Mucosa of stomach (tissue), 1 donor: ENCODE data around the gene MMP24OS.
A peak's percentile ranks its signal among the peaks of the same experiment; 100 is the strongest.

Source experiments
- H3K27me3 ChIP-seq: one replicate; pipeline ENCODE4 v1.7.0; 2013; ENCODE audit warnings: mild to moderate bottlenecking, low read length; ENCODE audit not compliant: control insufficient read depth, insufficient read depth
- H3K36me3 ChIP-seq: one replicate; pipeline ENCODE4 v1.7.0; 2013; ENCODE audit warnings: low read length; ENCODE audit not compliant: control insufficient read depth, insufficient read depth
- H3K4me1 ChIP-seq: one replicate; pipeline ENCODE4 v1.7.0; 2013; ENCODE audit warnings: mild to moderate bottlenecking, low read length; ENCODE audit not compliant: control insufficient read depth, insufficient read depth
- H3K4me3 ChIP-seq: one replicate; pipeline ENCODE4 v1.7.0; 2013; ENCODE audit warnings: low read length
- H3K9ac ChIP-seq: one replicate; pipeline ENCODE4 v1.7.0; 2013; ENCODE audit warnings: mild to moderate bottlenecking, low read length, moderate library complexity
- H3K9me3 ChIP-seq: one replicate; pipeline ENCODE4 v1.7.0; 2013; ENCODE audit warnings: mild to moderate bottlenecking, low read length, moderate library complexity; ENCODE audit not compliant: control insufficient read depth
- donor health status: Pancreatic carcinoma.

The MMP24OS gene

DNA sequence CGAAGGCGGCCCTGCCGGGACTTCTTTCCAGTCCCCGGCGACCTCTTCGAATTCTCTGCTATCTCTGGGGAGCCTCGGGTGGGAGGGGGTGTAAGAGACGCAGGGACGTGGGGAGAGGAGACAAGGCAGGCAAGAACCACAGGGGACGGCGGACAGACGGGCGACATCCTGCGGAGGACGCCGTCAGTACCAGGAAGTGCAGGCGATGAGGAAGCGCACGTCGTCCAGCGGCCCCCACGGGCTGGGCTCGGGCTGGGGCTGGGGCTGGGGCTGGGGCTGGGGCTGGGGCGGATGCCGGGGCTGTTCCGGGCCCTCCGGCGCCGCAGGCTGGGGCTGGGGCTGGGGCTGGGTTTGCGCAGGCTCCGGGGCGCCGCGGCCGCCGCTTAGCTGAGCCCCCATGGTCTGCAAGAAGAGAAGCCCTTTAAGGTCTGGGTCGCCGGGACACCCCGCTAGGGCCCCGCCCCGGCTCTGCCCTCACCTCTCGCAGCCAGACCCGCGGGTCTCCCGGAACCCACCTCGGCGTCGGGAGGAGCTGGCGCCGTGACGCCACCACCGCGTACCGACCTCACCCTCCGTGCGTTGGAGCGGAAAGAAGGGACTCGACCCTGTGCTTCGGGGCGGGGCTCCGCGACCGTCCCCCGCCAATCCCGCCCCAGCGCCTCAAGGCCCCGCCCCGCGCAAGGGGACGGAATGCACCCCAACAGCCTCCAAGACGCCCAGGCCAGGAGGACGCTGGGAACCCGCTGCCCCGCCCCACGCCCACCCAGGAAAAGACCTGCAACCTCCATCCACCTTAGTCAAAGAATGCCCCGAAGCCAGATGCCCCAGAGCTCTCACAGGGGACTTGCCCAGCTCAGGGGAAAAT, at the start of gene MMP24OS:
MMP24OS (minus strand) TSS at position 592 of the 865 bp plus-strand sequence; CDS start at position 399, 193 bp downstream.
- Histone ChIP-seq H3K36me3 (peaks cover 6% of the 10 kb centered on the region), H3K9me3 (no peaks in the 10 kb centered on the region), H3K4me1 (peaks cover 21% of the 10 kb centered on the region), H3K4me3 (peak within 1 kb of the TSS; percentile 62), H3K27me3 (no peaks in the 10 kb centered on the region), H3K9ac (peak within 1 kb of the TSS; percentile 94)

DNA sequence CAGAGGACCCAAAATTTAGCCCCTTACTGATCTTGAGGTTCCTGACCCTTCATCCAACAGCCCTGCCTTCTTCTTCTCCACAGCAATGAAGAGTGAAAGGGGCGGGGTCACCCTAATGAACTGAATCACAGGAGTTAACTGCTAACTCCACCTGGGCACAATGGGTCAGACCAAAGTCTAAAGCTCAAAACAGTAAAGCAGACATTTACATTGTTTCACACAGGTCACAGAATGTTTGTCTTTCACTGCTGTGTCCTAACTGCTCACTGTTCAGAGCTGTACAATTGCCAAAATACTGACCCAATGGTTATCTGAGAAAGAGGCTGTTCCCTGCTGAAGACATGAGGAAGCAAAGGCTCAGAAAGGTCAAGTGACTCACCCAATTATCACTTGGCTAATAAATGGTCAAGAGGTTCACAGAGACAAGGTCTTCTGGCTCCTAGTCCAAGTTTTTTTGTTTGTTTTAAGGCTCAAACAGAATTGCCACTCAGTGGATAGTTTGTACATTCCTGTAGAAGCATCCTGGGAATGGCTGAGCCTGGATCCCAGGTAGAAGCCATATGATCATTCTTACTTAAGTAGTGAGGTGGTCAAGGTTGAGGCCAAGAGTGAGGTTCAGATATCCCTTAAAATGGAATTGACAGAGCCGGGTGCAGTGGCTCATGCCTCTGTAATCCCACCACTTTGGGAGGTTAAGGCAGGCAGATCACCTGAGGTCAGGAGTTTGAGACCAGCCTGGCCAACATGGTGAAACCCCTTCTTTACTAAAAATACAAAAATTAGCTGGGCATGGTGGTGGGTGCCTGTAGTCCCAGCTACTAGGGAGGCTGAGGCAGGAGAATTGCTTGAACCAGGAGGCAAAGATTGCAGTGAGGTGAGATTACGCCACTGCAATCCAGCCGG, 49.4 kb upstream of the MMP24OS start:
- Histone ChIP-seq H3K9me3 (no peaks in the 10 kb centered on the region), H3K9ac (no peak overlapping the region)

DNA sequence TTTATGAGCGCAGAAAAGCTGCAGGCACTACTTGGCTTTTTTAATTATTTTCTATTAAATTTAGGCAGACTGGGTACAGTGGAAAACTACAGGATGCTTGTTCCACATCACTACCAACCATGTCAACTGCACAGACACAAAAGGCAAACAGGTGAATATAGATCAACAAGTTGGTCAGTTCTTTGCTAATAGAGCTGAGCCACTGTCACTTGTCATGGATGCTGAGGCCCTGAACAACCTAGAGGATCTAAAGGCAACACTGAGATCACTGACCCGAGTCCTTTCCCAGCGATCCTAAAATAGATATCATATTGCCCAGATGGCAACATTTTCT, 48.8 kb upstream of the MMP24OS start:
- Histone ChIP-seq H3K4me3 (no peak overlapping the region), H3K9ac (no peak overlapping the region), H3K9me3 (no peaks in the 10 kb centered on the region), H3K36me3 (no peaks in the 10 kb centered on the region), H3K27me3 (no peaks in the 10 kb centered on the region), H3K4me1 (peaks cover 24% of the 10 kb centered on the region)

More for the DNA sequence above, 49.4 kb upstream of the MMP24OS start:
- Histone ChIP-seq H3K4me3 (no peak overlapping the region), H3K27me3 (no peaks in the 10 kb centered on the region), H3K36me3 (no peaks in the 10 kb centered on the region), H3K4me1 (peaks cover 24% of the 10 kb centered on the region)

DNA sequence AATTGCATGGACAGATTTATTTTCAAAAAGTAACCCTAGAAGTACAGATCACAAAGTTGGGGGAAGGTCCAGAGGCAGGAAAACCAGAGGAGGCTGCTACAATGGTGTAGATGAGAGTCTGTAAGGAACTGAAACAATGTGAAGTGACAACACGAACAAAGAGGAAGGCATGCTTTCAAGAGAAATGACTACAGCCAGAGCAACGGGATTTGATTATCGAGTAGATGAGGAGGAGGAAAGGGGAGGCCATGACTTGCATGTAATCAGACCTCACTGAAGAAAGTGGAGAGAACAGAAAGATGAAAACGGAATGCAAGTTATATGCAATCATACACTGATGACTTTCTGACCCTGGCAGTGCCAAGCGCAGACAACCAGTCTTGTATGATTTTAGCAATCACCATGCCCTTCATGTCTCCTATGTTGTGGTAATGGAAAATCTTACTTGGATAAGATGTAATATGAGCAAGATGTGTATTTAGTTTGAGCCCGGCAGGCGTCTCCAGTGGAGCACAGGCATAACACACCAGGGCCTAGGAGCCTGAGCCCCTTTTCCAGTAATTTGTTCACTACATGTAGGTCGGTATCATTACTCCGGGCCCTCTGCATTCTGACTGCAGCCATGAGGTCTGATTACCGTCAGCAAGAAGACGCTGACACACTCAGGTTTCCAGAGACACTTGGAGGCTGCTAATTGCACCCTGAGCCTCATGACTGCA, 48.3 kb upstream of the MMP24OS start:
- no peaks in the 10 kb centered on the region for H3K9me3 ChIP-seq
- no peaks in the 10 kb centered on the region for H3K27me3 ChIP-seq
- H3K4me3 ChIP-seq, result no peak overlapping the region
- peaks cover 24% of the 10 kb centered on the region for H3K4me1 ChIP-seq
- H3K9ac ChIP-seq, result no peak overlapping the region
- H3K36me3 ChIP-seq, result no peaks in the 10 kb centered on the region

DNA sequence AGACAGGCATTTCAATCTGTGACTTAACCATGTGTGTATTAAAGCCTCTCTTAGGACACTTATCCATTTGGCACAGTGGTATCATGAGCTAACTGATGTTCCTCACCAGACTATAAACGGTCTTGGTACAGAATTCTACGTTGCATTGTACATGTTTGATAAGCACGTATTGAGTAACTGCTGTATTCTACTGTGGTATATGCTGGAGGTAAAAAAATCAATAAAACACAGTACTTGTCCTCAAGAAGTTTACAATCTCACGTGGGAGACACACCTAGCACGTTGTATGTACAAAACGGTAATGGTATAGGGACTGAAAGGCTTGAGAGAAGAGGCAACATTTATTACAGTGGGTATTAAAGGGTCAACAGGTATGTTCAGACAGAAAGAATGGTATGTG, 47.5 kb upstream of the MMP24OS start:
- Histone ChIP-seq H3K36me3 (no peaks in the 10 kb centered on the region), H3K9ac (no peak overlapping the region), H3K4me3 (no peak overlapping the region), H3K4me1 (peaks cover 26% of the 10 kb centered on the region), H3K9me3 (no peaks in the 10 kb centered on the region), H3K27me3 (no peaks in the 10 kb centered on the region)

DNA sequence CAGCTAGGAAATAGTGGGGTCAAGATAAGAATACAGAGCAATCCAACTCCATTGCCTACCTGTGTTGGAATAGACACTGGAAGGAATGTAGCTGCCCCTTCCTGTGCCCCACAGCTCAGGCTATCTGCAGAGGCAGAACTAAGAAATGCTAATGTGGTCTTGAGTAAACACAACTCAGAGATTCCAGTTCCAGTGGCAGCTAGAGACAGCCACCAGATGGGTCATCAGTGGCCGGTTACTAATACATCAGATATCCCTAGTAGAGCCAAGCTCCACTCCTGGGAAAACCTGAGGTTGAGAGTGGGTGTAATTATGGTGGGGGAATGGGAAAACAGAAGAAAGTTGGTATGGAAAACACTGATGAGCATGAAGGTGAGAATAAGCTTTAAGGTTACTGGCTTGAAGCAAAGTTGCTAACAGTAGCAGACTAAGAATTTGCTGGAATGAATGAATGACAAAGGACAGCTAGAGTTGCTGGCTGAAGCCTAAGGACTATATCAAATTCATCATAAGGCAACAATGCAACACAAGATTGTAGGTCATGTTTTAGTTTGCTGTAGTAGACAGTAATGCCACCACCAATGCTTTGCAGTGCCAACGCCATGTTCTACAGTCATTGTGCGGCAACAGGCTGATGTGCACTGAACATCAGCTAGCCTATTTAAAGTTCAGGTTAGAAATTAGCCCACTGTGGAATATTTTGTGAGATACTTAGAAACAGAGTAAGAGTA, 42.6 kb upstream of the MMP24OS start:
- Histone ChIP-seq H3K36me3 (no peaks in the 10 kb centered on the region), H3K27me3 (no peaks in the 10 kb centered on the region), H3K4me3 (no peak overlapping the region), H3K9me3 (no peaks in the 10 kb centered on the region), H3K9ac (no peak overlapping the region), H3K4me1 (peaks cover 33% of the 10 kb centered on the region)

DNA sequence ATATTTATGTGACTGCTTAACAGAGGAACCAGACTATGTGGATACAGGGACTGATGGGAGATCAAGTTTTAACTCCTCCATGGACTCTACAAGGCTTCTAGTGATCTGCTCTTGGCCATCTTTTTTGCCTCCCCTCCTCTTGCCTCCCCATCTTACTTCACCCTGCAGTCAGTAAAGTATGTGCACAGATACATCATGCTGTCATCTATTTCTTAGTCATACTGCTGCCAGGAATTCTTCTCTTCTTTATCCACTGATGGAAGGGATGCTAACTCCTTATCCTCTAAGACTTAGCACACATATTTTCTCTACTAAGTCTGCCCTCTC, 41.9 kb upstream of the MMP24OS start:
- H3K4me3 ChIP-seq, result no peak overlapping the region
- H3K4me1 ChIP-seq, result peaks cover 33% of the 10 kb centered on the region
- H3K9ac ChIP-seq, result no peak overlapping the region

DNA sequence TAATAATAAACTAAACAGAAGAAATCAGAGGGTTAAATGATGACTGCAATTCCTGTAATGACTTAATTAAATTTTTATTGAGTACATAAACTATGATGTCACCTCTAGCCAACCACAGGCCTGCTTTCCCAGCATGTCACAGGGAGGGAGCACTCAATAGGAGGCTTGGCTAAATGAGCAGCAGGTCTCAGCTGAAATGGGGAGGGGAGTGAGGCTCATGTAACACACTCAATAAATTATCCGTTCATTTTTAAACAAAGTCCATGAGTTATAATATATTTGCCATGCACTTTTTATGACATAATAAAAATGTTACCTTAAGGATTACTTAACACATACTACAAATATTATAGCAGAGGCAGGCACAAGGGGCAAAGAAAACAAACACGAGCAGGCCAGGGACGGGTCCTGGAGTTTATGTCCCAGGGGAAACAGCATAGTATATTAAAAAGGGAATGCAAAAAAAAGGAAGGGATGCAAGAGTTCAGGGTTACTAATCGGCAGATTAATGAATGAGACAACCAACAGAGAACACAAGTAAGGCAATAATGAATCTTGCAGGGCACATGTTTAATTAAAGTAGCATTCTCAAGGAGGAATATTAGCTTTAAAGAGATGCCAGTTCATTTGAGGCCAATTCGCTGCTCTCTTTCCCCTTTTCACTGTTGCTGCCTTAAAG, 41.4 kb upstream of the MMP24OS start:
- no peak overlapping the region for H3K4me3 ChIP-seq
- H3K4me1 ChIP-seq, result peaks cover 33% of the 10 kb centered on the region
- no peaks in the 10 kb centered on the region for H3K9me3 ChIP-seq
- no peaks in the 10 kb centered on the region for H3K36me3 ChIP-seq
- H3K9ac ChIP-seq, result no peak overlapping the region
- no peaks in the 10 kb centered on the region for H3K27me3 ChIP-seq

More for the DNA sequence above, 41.9 kb upstream of the MMP24OS start:
- Histone ChIP-seq H3K36me3 (no peaks in the 10 kb centered on the region), H3K9me3 (no peaks in the 10 kb centered on the region), H3K27me3 (no peaks in the 10 kb centered on the region)

DNA sequence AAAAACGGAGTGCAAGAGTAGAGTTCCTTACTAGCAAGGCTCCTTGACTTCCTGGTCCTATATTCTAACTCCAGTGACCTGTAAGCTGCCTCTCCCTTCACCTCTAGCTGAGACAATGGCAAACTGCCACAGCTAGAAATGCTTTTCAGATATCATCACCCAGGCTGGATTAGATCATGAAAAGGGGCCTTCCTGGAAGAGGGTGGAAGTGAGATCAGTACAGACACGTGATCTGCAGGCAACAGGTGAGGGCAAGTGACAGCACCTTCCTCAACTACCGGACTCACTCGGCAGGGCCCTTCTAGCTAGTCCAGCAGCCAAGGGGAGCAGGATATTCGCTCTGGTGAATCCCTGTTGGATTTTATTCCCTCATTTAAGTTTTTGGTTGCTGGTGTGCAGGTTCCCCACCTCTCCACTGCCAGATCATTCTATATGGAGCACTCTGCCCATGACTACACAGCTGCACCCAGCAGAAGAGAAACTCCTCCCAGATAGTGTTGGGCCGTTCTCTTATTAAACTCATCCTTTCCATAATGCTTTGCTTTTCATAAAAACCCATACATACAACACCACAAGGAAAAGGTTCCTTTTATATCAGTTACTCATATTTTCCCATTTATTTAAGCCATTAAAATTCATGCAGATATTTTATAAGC, 40.7 kb upstream of the MMP24OS start:
- no peaks in the 10 kb centered on the region for H3K27me3 ChIP-seq
- no peaks in the 10 kb centered on the region for H3K36me3 ChIP-seq
- peaks cover 33% of the 10 kb centered on the region for H3K4me1 ChIP-seq
- peak overlapping the region; percentile 48 for H3K9ac ChIP-seq
- H3K4me3 ChIP-seq, result no peak overlapping the region
- H3K9me3 ChIP-seq, result no peaks in the 10 kb centered on the region

DNA sequence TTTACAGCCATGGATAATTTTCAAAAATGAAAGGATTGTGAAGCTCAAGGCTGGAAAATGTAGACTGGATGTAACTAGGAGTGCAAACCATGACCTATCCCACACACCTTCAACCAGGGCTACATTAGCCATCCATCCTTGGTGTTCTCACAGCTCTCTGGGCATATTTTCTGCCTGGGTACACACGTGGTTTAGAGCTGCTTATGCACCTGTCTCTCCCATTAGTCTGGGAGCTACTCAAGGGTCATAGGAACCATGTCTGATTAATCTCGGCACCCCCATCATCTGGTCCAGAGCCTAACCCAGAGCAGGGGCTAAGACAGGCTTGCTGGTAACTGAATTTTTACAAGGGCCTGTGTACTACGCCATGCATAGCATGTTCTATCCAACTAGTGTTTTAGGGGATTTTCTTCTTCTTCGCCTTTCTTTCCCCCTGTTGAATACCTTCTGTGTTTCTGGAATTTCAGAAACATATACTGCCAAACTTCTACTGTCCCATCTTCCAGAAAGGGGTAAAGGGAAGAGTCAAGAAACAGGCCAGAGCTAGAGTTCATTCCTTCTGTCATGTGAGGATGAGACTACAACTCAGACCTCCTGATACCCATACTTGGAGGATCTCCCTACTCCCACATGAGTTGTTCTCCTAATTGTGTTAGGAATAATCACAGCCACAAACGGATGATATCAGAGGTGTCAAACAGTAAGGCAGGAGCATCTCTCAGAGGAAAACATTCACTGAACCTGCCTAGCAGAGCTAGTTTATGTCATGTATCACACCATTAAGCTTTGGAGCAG, 39.7 kb upstream of the MMP24OS start:
- H3K9ac ChIP-seq, result no peak overlapping the region
- H3K4me3 ChIP-seq, result no peak overlapping the region
- no peaks in the 10 kb centered on the region for H3K36me3 ChIP-seq
- no peaks in the 10 kb centered on the region for H3K9me3 ChIP-seq
- H3K27me3 ChIP-seq, result no peaks in the 10 kb centered on the region
- H3K4me1 ChIP-seq, result peaks cover 34% of the 10 kb centered on the region
